Glomerular endothelial cell (primary cell): ENCODE data around the gene SMG6. TPM values are rescaled to one million over a fixed set of nuclear protein-coding genes. Genes with fewer than 3 reads are reported as not detected.
A peak's percentile ranks its signal among the peaks of the same experiment; 100 is the strongest.
"Not testable (repeated sequence)": the region's sequence is repeated elsewhere in the genome, so short reads cannot be mapped to it uniquely, and the experiment has no call there.

Experiments
- DNase-seq: peaks from one replicate; pipeline ENCODE4 v3.0.0-alpha.2; 2011; ENCODE audit warnings: low read depth, low spot score; ENCODE audit errors: extremely low read depth
- total RNA-seq: library from RNA; depleted of rRNA; stranded (reverse); fragments of >200 nt; gene quantifications from 2 replicates; pipeline ENCODE4 v1.2.3, GENCODE V29; 2015

The SMG6 gene
- total RNA-seq, 1 donor from 2014 or later = 46.4 TPM

- no peak for DNase-seq
Observed at GRCh38 chr17:2181897-2182448, 121.6 kb downstream of the SMG6 start.

DNA sequence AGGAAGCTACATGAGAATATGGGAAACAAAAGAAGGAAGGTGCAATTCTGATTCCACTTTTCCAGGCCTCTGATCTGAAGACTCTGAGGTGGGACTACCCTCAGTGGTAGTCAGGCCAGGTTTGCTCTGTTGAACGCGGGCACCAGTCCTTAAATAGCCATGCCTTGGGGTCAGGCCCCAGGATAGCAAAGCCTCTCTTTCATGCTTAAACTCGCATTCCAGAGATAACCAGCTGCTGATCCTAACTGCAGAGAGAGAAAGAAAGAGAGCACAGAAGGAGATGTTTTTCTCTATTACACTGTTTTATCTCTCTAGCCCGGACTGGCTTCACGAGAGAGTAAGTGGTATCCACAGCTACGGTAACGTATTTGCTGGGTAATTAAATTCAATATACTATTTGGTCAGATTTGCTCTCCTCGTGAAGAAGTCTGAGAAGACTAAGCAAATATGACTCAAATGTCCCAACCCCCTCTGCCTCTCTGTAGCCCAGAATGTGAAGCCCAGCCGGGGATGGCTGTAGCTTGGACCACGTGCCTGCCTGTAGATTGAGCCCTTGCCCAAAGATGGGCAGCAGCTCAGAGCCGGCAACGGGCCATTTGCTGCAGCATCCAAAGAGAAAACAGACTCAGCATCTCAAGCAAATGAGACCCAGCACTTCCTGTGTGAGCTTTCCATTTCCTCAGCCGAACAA is 122.2 kb downstream of the SMG6 start:
- no peak for DNase-seq

DNA sequence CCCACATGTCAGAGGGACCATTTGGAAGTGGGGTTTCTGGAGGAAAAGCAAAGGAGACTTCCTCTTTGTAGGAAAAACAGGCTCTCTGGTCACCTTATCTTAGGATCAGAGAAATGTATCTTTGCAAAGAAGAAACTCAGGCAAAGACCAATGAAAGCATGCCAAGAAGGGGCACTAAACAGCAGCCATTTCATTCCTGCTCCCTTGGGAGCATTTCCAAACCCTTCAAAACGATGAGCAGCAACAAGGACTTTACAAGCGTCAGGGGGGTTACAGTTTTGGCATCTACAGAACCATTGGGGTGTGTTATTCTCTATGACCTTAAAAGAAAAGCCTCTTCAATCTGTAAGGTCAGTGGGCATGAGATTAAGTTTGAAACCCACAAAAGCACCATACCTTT is 122.8 kb downstream of the SMG6 start:
- DNase-seq = no peak

GRCh38 chr17:2179615-2180295 is 123.8 kb downstream of the SMG6 start:
- peak; percentile 88 for DNase-seq

DNA sequence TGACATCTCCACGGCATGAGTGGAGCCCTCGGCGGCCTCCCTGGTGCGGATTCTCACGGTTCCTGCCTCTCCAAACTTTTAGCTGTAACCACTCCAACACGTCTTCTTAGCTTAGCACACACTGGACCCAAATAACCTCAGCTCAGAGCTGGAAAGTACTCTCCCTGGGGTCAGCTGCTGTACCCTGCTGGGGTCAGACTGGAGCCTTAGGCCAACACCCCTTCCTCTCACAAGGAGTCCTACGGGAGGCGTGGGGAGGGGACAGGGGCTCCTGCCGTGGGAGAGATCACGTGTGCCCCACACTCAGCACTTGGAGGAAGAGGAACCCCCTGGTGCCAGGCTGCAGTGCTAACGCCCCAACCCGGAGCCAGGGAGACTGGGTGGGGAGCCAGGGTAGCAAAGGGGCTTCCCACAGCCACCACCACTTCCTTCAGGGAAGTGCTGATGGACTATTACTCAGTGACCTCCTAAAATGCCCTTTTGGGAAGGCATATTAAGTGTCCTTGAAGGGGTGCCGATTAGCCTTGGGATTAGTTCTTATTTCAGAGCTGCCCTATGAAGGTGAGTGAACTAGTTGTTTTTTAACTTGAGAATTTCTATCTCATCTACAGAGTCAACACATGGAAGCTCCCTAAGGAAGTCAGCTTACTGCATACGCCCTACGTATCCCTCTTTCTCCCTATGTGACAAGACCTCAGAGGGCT is 124.6 kb downstream of the SMG6 start:
- DNase-seq = no peak

DNA sequence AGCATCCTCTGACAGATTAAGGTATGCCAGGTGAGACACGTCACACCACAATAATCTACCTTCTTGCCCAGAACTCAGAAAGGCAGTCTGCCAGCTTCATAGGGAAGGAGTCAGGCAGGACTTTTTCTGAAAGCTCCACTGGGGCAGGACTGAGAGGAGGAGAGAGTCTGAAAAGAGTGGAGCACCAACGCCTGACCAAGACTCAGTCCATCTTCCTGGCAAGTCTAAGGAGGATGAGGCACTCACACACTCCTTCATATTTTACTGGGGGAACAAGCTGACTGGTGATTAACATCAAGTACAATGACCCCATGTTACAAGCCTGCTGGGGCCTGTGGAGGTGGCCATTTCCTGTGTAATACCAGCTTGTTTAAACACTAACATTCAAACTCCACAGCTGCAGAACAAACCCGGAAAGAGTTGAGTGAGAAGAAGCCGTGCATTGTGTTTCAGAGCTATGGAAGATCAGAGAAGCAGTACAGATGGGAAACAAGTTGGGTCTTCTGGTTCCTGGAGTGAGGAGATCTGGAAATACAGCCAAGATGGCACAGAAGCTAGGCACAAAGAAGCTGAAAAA is 126.3 kb downstream of the SMG6 start:
- DNase-seq = no peak

DNA sequence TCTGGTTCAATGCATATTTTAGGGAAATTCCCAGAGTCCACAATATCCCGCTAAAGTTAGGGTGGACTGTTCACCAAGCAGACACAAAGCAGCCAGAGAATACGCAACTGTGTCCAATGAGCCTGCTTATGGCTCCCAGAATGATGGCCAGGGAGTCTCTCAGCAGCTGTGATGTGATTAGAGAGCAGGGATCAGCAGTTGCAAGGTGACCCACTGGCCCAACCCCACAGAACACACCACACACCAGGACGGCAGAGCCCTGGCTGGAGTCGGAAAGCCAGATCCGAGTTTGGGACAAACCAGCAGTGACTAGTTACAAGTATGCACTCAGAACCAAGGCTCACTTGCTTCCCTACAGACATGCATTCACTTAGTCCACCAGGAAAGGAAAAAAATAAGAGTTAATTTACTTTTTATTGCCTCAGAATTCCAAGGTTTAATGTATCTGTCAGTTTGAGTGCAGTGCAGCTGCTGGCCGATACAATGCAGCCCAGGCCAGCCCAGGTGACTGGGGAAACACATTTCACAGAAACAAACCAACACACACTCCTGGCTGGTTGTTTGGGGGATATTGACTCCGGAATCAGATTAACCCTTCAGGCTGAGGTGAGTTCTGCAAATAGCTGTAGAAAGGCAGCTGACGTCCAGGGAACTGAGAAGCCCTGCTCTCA is 127.0 kb downstream of the SMG6 start:
- DNase-seq = no peak

GRCh38 chr17:2175294-2175628 is 128.3 kb downstream of the SMG6 start:
- DNase-seq = no peak

DNA sequence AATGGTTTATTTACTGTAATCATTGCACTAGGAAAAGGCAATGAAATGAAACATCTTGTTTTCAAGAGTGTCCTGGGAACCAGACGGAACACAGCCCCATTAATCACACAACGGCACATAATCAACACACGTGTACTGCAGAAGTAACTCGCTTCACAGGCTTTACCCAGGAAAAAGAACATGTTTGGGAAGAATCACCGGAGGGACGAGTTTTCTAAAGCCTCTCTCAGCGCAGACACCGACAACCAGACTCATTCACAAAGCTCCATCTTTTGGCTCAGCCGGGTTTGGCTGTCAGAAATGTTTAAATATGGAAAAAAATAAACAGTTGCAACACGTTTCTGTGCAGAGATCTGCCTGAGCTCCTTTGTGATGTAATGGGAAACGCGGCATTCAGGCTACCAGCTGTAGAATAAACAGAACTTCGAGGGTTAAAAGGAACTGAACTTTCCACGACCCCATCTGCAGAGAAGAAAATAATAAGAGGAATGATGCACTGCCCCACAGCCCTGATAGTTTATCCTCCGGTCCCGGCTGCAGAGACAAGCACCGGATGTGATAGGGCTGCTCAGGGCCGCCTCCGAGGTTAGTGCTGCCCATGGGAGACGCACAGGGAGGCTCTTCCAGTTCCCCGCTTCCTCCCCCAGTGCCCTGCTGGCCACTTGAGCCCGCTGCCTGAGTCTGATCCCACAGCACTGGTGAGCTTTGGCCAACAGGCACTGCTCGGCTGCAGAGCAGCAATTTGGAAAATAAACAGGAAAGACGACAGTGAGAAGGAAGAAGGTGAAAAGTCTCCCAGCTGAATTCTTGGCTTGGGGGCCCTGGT is 128.9 kb downstream of the SMG6 start:
- peak; percentile 96 for DNase-seq

GRCh38 chr17:2174014-2174413 is 129.6 kb downstream of the SMG6 start:
- DNase-seq = no peak

GRCh38 chr17:2172999-2173398 is 130.6 kb downstream of the SMG6 start:
- DNase-seq = no peak

- DNase-seq = peak; percentile 90
Observed at GRCh38 chr17:2172077-2172851, 131.3 kb downstream of the SMG6 start.

DNA sequence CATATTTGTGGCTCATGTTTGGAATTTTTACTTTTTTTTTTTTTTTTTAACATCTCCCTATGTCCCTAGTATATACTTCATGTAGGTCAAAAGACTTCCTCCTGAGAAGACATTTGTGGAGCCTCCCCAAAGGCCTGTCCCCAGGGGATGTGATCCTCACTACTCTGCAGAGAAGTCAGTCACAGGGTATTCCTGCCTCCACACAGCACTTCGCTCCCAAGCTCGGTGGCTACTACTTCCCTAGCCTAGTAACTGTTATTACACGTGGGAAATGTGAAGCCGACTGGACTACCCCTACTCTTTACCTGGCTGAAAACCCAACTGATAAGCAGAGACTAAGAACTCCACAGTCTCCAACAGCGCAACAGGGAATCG is 131.9 kb downstream of the SMG6 start:
- DNase-seq = no peak

GRCh38 chr17:2170023-2170422 is 133.6 kb downstream of the SMG6 start:
- DNase-seq = no peak

GRCh38 chr17:2165723-2166122 is 137.9 kb downstream of the SMG6 start:
- not testable (repeated sequence) for DNase-seq

DNA sequence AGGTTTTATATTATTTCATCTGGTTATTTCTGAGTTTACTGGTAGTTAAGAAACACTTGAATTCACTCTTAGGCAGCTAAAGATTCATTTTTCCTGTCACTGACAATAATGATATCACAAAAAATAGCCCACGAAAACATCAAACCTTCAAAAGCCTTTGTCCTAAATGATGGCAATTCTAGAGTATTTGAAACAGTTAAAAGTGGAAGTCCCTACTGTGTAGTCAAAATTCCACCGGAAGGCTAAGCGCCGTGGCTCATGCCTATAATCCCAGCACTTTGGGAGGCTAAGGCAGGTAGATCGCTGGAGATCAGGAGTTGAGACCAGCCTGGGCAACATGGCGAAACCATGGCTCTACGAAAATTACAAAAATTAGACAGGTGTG is 145.2 kb downstream of the SMG6 start:
- no peak for DNase-seq

- no peak for DNase-seq
Observed at GRCh38 chr17:2157675-2158395, 145.8 kb downstream of the SMG6 start.

DNA sequence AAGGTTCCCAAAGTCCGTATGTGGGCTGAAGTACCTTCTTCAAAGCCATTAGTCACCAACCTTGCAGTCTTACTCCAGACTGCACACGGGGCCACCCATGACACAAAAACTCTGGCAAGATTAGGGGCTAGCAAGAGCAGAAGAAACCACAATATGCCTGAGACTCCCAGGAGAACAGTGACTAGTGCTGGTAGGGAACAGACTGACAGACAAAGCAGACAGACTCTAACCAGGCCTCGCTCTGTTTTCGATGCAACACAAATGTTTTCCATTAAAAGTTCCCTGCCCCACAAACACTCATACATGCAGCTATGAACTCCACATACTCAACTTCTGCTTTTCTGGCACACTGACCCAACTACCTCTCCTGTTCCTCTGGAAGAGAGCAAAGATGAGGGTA is 146.5 kb downstream of the SMG6 start:
- no peak for DNase-seq

DNA sequence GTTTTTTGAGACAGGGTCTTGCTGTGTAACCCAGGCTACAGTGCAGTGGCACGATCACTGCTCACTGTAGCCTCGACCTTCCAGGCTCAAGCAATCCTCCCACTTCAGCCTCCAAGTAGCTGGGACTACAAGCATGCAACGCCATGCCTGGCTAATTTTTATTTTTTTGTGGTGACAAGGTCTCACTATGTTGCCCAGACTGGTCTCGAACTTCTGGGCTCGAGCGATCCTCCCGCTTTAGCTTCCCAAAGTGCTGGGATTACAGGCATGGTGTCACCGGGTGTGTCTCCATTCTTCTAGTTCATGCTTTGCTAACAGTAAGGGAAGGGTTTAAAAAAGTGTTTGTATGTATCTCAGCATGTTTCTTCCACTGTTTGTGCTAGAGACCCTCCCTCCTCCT is 146.9 kb downstream of the SMG6 start:
- DNase-seq = no peak
